HEK293T (cell line): ENCODE results near the gene SNN.

Source experiments
- CTCF ChIA-PET: fragments of 350-600 bp; formaldehyde crosslinking; extraction: SDS; loops from one replicate; lab custom pipeline; 2021; ENCODE audit warnings: antibody characterized with exemption, inconsistent platforms; lab: Yijun Ruan, JAX
- POLR2A ChIA-PET: fragments of 350-600 bp; formaldehyde crosslinking; extraction: SDS; loops from one replicate; lab custom pipeline; 2020; ENCODE audit warnings: antibody characterized with exemption, inconsistent platforms; lab: Yijun Ruan, JAX
- DNase-seq: peaks from one replicate; pipeline ENCODE4 v3.0.0; 2012; ENCODE audit warnings: mixed read lengths; ENCODE audit errors: extremely low spot score
- ARNT ChIP-seq: fragments of 450-650 bp; IDR thresholded peaks from 2 replicates; pipeline ENCODE4 v1.6.1; 2017; ENCODE audit warnings: mild to moderate bottlenecking
- BHLHE40 ChIP-seq: fragments of 450-650 bp; IDR thresholded peaks from 2 replicates; pipeline ENCODE4 v1.6.1; 2016; ENCODE audit warnings: mild to moderate bottlenecking, moderate library complexity, borderline replicate concordance
- CTBP1 ChIP-seq: fragments of 450-650 bp; IDR thresholded peaks from 2 replicates; pipeline ENCODE4 v1.6.1; 2016; ENCODE audit warnings: borderline replicate concordance
- ELF4 ChIP-seq: fragments of 450-650 bp; IDR thresholded peaks from 2 replicates; pipeline ENCODE4 v1.6.1; 2017; ENCODE audit warnings: antibody characterized with exemption
- FOXA1 ChIP-seq: fragments of 450-650 bp; IDR thresholded peaks from 2 replicates; pipeline ENCODE4 v1.6.1; 2016; ENCODE audit warnings: mild to moderate bottlenecking
- FOXK2 ChIP-seq: fragments of 450-650 bp; IDR thresholded peaks from 2 replicates; pipeline ENCODE4 v1.6.1; 2016; ENCODE audit warnings: mild to moderate bottlenecking
- FOXM1 ChIP-seq: fragments of 450-650 bp; IDR thresholded peaks from 2 replicates; pipeline ENCODE4 v1.6.1; 2017; ENCODE audit warnings: mild to moderate bottlenecking, borderline replicate concordance
- HDGF ChIP-seq: fragments of 450-650 bp; IDR thresholded peaks from 2 replicates; pipeline ENCODE4 v1.6.1; 2017; ENCODE audit warnings: antibody characterized with exemption, borderline replicate concordance
- L3MBTL2 ChIP-seq: fragments of 450-650 bp; conservative IDR thresholded peaks from 2 replicates; pipeline ENCODE4 v1.6.1; 2016; ENCODE audit warnings: mild to moderate bottlenecking
- LEF1 ChIP-seq: fragments of 450-650 bp; IDR thresholded peaks from 2 replicates; pipeline ENCODE4 v1.6.1; 2017; ENCODE audit warnings: mild to moderate bottlenecking, borderline replicate concordance
- NFRKB ChIP-seq: fragments of 450-650 bp; IDR thresholded peaks from 2 replicates; pipeline ENCODE4 v1.6.1; 2016; ENCODE audit warnings: mild to moderate bottlenecking, moderate library complexity
- SP1 ChIP-seq: fragments of 450-650 bp; IDR thresholded peaks from 2 replicates; pipeline ENCODE4 v1.6.1; 2017
- SUZ12 ChIP-seq: fragments of 450-650 bp; IDR thresholded peaks from 2 replicates; pipeline ENCODE4 v1.6.1; 2016; ENCODE audit warnings: mild to moderate bottlenecking
- TARDBP ChIP-seq: fragments of 450-650 bp; IDR thresholded peaks from 2 replicates; pipeline ENCODE4 v1.6.1; 2016
- ZNF384 ChIP-seq: fragments of 450-650 bp; IDR thresholded peaks from 2 replicates; pipeline ENCODE4 v1.6.1; 2016
- TF ChIP-seq, protein P1 (sequence below): fragments of 450-650 bp; IDR thresholded peaks from 2 replicates; pipeline ENCODE4 v1.6.1; 2016

Gene SNN

GRCh38 chr16:11634312-11634711 lies 33.9 kb upstream of the SNN start:
- ChIA-PET CTCF (no interaction called here), POLR2A (no interaction called here)
- no peak for DNase-seq
- no peak for TF ChIP-seq CTBP1
- no peak for TF ChIP-seq L3MBTL2
- no peak for TF ChIP-seq HDGF
- TF ChIP-seq SUZ12, result no peak
- no peak for TF ChIP-seq NFRKB
- no peak for TF ChIP-seq TARDBP
- TF ChIP-seq FOXM1, result no peak
- no peak for TF ChIP-seq ARNT
- TF ChIP-seq FOXA1, result no peak
- TF ChIP-seq LEF1, result no peak
- TF ChIP-seq FOXK2, result no peak
- no peak for TF ChIP-seq SP1
- no peak for TF ChIP-seq ZNF384
- no peak for TF ChIP-seq BHLHE40
- TF ChIP-seq ELF4, result no peak

DNA sequence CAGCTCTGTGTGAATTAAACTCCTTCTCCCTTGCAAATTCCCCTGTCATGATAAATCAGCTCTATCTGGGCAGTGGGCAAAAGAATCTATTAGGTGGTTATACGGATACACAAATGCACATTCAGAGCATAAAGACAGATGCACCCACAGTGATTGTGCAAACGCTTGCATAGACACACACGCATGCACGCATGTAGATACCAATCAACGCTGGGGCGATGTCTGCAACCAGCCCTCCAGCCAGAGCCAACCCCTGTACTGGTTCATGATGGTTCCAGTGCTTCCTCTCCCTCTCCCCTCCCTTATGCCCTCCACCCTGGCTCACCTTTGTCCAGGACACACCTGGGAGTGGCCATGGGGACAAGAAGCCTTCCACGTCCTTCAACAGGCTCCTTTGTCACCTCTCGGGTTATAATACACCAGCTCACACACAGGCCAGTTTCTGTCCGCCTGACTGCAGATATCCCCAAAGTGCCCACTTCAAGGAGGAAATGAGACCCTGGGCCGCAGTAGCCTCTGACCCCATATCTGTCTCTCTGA lies 33.1 kb upstream of the SNN start:
- CTCF ChIA-PET, result no interaction called here
- POLR2A ChIA-PET, result no interaction called here
- no peak for DNase-seq
- TF ChIP-seq L3MBTL2 (no peak), SP1 (no peak), ARNT (no peak), FOXA1 (no peak), CTBP1 (no peak), FOXM1 (no peak), SUZ12 (no peak), FOXK2 (no peak), NFRKB (no peak), TARDBP (no peak), ZNF384 (no peak), BHLHE40 (no peak), LEF1 (no peak), HDGF (no peak), ELF4 (no peak)
- TF ChIP-seq, protein P1, sequence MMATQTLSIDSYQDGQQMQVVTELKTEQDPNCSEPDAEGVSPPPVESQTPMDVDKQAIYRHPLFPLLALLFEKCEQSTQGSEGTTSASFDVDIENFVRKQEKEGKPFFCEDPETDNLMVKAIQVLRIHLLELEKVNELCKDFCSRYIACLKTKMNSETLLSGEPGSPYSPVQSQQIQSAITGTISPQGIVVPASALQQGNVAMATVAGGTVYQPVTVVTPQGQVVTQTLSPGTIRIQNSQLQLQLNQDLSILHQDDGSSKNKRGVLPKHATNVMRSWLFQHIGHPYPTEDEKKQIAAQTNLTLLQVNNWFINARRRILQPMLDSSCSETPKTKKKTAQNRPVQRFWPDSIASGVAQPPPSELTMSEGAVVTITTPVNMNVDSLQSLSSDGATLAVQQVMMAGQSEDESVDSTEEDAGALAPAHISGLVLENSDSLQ, result no peak

DNA sequence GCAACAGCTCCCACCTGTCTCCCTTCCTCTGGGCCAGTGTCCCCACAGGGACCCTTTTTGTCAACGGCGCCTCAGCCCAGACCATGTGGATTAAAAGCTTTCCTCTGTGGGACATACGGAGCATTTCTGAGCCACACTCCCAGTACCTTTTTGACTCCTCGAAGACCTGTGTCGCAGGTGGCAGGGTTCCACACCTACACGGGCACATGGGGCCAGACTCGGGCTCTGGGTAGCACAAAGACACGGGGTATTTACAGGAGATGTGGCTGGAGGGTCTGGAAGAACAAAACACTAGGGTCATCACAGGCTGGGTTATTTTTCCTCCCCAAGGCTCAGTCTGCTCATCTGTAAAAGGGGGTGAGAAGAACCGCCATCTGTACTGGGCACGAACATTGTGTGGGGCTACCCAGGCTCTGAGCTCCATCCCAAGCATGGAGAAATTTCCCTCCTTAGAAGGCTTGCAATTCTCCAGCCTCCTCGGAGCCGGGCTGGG lies 32.5 kb upstream of the SNN start:
- CTCF ChIA-PET, result no interaction called here
- POLR2A ChIA-PET, result no interaction called here
- DNase-seq, result no peak
- TF ChIP-seq HDGF (no peak), FOXA1 (no peak), TARDBP (no peak), ARNT (no peak), FOXK2 (no peak), NFRKB (no peak), ZNF384 (no peak)

DNA sequence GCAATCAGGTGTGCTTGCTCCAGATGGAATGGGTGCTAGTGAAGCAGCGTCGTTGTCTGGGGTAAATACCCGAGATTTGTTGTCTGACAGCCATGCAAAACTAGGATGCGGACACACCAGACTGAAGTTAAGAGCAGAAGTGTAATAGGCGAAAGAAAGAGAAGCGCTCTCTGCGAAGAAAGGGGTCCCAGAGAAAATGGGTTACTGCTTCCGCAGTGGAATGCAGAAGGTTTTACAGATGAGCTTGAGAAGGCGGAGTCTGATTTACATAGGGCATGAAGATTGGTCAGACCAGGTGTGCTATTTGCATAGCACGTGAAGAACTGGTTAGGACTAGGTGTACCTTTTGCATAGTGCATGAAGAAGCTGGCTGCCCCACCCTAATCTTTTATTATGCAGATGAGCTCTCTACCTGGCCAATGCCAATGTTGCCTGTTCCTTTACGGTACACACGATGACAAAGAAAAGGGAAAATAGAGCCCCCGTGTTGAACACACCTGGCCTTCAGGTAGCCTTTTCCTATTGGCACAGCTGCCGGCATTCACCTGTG lies 32.0 kb upstream of the SNN start:
- CTCF ChIA-PET, result interaction anchor here (0.6 kb wide), 1 partner anchor 40 kb away, joined by 3 read pairs; no protein-coding TSS in a partner anchor
- TF ChIP-seq SUZ12 (no peak), ZNF384 (no peak), CTBP1 (no peak), FOXK2 (no peak), ELF4 (no peak), TARDBP (no peak), BHLHE40 (no peak), FOXM1 (no peak), ARNT (no peak), FOXA1 (no peak), LEF1 (no peak), NFRKB (no peak), SP1 (no peak), HDGF (no peak), L3MBTL2 (no peak)
- TF ChIP-seq, protein P1, result no peak
- no peak for DNase-seq
- POLR2A ChIA-PET, result no interaction called here

- no peak for DNase-seq
- TF ChIP-seq CTBP1 (no peak), LEF1 (no peak), TARDBP (no peak), SUZ12 (no peak), BHLHE40 (no peak), L3MBTL2 (no peak), NFRKB (no peak)
- POLR2A ChIA-PET, result no interaction called here
- CTCF ChIA-PET, result no interaction called here
Measured at GRCh38 chr16:11637320-11637719, 30.9 kb upstream of the SNN start.

DNA sequence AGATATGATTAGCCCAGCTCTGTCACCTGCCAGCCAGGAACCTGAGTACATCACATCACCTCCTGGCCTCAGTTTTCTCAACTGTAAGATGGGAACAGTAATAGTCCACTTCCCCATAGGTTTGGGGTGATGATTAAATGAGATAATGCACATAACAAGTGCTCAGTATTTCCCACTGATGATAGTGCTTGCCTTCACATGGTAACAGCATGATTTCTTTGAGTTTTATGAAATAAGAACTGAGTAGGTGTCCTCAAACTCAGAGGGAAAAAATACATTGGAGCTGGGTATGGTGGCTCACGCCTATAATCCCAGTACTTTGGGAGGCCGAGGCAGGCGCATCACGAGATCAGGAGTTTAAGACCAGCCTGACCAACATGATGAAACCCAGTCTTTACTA lies 30.1 kb upstream of the SNN start:
- TF ChIP-seq HDGF (no peak), ELF4 (no peak), ZNF384 (no peak), FOXM1 (no peak), BHLHE40 (no peak), LEF1 (no peak), SUZ12 (no peak), CTBP1 (no peak), FOXA1 (no peak), SP1 (no peak), FOXK2 (no peak), ARNT (no peak), NFRKB (no peak), TARDBP (no peak), L3MBTL2 (no peak)
- TF ChIP-seq, protein P1, result no peak
- no peak for DNase-seq
- ChIA-PET POLR2A (no interaction called here), CTCF (no interaction called here)
